HT-29 (cell line): ENCODE data around the gene IKZF3. TPM values are rescaled to one million over a fixed set of nuclear protein-coding genes. Genes with fewer than 3 reads are reported as not detected.
"Not testable (repeated sequence)": the region's sequence is repeated elsewhere in the genome, so short reads cannot be mapped to it uniquely, and the experiment has no call there.

ENCODE experiments used
- DNase-seq: peaks from one replicate; pipeline ENCODE4 v3.0.0-alpha.2; 2015; ENCODE audit warnings: low spot score
- total RNA-seq: library from RNA; depleted of rRNA; stranded (reverse); fragments of >200 nt; shearing (Covaris generic); gene quantifications from 2 replicates; pipeline ENCODE4 v1.2.3, GENCODE V29; 2014

Gene IKZF3
- total RNA-seq, 1 experiment from 2014 or later, result 0.56 TPM

DNA sequence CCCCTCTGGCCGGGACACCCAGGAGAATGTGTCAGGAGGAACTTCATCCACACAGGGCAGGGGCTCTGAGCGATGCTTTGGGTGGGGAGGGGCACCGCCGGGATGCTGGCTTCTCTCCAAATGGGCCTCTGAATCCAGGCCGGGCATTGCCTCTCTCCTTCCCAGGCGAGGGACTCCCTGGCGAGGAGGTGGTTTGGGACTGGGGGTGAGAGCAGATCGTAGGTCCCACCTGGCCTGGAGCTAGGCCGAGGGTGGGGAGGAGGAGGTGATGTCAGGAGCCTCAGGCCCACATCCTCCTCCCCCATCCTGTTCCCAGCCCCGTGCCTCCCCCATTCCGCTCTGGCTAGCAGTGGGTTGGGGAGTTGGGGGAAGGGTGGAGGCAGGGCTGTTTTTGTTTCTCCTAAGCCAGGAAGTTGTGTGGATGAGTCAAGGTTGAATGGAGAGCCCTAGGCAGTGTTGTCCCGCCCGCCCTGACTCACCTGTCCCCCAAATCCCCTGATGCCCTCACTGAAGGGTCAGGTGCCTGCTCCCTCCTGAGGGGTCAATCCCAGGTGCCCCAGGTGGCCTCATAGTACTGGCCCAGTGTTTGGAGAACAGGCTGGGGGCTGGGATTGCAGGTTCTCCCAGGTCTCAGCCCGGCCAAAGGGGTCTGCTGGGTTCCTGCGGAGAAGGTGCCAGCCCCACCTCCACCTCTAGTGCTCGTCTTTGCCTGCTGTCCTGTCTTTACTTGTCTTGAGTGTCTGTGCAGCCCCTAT lies 123.6 kb downstream of the IKZF3 start:
- peak; percentile 77 for DNase-seq

DNA sequence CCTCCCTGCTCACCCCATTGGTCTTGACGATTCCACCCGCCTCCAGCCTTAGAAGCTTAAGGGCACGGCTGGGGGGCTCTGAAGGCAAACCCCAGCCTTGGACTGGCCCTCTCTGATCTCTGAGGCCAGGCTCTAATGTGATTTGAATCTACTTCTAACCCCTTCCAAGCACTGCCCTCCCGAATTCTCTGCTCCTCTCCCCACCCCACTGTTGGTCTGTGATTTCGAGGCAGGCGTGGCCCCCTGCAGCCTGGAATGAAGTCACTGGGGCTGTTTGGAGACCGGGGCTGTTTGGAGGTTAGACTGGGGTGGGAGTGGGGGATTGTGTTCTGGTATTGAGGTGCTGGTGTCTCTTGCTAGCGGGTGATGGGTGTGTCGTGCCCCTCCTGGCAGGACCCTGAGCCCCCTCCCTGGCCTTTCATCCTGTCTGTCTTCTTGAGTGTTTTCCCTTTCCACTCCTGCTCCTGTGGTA lies 124.2 kb downstream of the IKZF3 start:
- no peak for DNase-seq

DNA sequence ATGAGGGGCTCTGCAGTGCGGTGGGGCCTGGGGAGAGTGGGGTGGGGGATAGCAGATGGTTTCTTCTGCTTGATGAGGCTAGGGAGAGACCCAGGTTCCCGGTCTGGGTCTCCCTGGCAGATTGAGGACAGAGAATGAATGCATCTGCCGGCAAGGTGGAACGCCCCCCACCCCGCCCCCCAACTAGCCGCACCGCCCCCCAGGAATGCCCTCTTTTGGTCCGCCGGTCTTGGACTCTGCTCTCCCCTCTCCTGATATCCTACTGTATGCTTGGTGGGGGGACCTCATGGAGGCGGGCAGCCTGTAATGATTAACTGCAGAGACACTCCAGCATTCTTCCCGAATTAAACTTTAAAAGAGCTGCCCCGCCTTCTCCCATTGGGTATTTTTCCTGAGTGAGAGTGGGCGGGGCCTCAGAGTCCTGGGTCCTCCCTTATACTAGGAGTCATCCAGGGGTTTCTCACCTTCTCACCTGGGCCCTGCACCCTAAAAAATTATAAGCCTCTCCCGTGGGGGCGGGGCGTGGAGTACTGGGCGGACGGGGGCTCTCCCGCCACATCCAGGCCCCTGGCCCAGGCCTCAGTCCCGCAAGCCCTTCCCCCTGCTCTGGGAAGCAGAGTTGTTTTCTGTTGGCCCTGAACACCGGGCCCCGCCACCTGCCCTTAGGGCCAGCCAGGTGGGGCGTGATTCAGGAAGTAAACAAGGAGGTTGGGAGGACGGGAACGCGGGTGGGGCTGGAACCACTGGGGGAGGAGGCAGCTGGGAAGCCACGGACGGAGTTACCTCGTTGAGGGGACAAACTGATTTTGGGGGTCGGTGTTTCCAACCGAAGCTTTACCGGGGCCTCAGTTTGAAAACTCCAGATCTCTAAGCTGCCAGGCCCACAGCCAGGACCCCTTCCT lies 124.9 kb downstream of the IKZF3 start:
- peak; percentile 95 for DNase-seq

DNA sequence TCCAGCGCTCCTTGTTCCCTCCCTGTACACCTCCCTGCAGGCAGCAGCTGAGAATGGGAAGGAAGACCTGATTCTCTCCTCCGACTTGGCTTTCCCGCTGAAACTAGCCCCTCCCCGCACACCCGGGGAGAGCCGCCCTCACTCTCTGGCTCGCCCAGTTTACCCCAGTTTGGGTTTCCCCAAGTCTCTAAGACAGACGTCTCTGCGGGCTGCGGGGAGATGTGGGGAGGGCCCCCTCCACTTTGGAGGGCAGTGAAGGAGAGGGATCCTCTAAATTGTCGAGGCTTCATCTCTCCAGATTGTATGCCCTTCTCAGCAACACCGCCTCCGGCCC lies 125.6 kb downstream of the IKZF3 start:
- peak; percentile 76 for DNase-seq

DNA sequence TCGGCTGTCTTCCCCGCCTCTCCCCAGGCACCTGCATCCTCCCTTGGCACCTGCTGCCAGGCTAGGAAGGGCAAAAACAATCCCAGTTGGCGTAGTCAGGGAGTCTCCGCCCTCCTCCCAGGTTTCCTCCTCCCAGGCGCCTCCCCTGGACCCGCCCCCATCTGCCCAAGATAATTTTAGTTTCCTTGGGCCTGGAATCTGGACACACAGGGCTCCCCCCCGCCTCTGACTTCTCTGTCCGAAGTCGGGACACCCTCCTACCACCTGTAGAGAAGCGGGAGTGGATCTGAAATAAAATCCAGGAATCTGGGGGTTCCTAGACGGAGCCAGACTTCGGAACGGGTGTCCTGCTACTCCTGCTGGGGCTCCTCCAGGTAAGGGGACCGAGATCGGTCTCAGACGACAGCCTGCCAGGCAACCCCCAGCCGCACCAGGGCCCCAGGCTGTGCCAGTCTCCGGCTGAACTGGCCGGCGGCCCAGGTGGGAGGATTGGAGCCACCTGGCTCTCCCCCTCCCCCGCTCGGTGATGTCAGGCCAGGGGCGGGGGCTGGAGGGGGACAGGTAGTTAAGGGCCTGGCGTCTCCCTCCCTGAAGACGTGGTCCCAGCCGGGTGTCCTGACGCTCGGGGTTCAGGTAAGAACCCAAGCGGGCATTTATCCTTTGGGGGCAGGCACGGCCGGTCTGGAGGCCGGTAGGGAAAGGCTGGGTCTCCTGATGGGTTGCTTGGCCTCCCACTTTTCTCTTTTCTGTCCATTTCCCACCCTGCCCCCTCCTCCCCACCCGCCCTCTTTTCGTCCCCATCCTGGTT lies 126.1 kb downstream of the IKZF3 start, which contains the start of gene GRB7:
Gene GRB7 (plus strand): TSS at position 179 of the 808 bp plus-strand sequence. CDS start 4,364 bp downstream, outside the sequence.
- peak; percentile 92 for DNase-seq

DNA sequence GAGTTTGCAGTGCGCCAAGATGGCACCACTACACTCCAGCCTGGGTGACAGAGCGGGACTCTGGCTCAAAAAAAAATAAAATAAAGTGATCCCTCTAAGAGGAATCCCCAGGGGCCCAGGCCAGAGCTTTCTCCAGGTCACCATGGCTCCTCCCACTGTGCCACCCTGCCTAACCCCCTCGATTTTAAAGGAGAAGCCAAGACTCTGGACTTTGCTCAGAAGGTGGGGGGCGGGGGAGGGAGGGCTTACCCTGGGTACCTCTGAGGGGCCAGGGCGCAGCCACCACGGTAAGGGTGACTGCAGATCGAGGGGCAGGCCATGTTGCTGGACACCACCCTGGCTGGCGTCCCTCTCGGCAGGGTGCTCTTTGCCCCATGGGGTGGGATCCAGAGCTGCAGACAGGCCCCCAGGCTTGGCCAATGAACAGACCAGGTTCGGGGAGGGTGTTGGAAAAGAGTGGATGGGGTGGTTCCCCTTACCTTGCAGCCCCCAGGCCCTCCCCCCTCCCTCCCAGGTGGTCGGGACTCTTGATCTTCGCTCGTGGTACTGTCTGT lies 126.8 kb downstream of the IKZF3 start:
- no peak for DNase-seq

DNA sequence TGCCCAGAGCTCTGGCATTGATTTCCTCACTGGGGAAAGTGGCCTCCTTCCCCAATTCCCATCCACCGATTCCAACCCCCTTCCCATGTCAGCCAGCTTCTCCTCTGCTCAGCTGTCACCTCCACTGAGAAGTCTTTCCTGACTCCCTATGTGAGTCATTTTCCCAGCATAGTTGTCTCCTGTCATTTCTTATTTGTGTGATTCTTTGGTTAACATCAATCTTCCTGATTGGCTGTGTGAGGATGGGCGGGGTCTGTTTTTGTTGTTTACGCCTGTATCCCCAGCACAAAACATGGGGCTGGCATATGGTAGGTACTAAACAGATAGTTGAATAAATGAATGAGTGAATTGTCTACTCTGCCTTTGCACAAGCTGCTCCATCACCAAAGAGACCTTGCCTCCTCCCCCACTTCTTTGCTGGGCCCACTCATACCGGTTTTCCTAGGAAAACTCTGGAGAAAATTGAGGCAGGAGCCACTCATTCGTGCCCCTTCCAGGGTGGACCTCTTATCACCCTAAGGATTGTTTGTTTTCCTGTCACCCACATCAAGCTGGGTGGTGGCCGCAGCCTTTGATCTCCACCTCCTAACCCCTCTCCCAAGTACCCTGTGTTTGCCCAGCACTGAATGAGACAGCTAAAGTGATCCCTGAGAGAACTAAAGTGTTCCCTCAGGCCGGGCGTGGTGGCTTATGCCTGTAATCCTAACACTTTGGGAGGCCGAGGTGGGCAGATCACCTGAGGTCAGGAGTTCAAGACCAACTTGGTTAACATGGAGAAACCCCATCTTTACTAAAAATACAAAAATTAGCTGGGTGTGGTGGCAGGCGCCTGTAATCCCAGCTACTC lies 127.6 kb downstream of the IKZF3 start:
- DNase-seq, result peak; percentile 41

DNA sequence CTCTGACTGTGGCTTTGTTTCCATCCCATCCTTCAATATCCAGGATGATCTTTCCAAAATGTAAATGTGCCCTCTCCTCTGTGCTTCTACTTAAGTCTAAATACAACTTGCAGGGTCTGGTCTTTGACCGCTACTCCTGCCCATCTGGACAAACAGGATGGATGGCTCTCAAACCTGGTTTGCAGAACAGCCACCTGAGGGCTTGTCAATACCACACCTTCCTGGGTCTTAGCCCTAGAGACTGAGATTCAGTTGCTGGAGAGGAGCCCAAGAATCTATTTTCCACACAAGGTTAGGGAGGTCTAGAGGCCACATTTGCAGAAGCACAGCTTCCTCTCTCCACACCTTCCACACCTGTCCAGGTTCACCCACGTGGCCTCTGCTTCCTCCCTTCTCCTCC lies 128.2 kb downstream of the IKZF3 start:
- DNase-seq, result no peak

DNA sequence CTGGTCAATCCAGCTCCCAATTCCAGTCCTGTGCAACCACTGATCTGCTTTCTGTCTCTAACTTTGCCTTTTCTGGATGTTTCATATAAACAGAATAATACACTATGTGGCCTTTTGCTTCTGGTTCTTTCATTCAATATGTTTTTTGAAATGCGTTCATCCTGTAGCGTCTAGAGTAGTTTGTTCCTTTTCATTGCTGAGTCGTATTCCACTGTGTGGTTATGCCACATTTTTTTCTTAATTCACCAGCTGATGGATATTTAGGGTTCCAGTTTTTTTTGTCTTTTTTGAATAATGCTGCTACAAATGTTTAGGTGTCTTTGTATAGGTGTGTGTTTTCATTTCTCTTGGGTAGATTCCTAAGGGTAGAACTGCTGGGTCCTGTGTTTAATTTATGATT lies 131.5 kb downstream of the IKZF3 start:
- DNase-seq, result no peak

DNA sequence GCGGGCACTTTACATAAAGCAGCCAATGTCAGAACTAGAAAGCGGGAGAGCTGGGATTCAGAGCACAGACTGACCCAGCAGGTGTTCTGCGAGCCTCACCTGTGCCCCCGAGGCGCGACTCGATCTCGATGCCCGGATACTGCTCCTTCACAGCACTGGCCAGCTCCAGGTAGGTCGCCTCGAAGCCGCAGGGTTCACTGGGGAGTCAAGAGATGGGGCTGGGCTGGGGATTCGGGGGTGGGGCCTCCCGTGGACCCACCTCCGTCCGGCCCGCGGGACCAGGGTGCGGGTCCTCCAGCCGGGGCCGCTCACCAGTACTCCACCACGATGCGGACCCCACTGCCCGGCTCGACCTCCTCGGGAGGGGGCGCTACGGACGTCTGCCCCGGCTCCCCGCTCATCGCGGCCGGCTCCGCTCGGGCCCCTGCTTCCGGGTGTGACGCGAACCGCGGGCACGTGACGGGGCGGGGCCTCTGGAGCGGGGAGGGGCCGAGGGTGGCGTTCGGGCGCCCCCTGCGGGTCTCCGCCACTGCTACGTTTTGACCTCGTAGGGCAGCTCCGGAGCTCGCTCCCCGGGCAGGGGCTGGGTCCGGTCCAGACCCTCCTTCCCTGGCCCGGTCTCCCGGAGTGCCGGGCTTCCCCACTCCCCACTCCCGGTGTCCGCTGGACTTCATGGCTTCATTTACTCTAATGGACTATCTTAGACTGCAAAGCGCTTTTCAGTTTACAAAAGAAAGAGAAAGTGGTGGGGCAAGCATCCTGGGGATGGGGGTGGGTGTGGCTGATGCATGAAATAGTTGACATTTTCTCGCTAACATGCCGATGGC lies 133.8 kb downstream of the IKZF3 start, which contains the start of gene MIEN1:
Gene MIEN1 (minus strand): TSS at position 438 of the 827 bp plus-strand sequence. CDS start 37 bp downstream, at position 401.
- peak; percentile 90 for DNase-seq

DNA sequence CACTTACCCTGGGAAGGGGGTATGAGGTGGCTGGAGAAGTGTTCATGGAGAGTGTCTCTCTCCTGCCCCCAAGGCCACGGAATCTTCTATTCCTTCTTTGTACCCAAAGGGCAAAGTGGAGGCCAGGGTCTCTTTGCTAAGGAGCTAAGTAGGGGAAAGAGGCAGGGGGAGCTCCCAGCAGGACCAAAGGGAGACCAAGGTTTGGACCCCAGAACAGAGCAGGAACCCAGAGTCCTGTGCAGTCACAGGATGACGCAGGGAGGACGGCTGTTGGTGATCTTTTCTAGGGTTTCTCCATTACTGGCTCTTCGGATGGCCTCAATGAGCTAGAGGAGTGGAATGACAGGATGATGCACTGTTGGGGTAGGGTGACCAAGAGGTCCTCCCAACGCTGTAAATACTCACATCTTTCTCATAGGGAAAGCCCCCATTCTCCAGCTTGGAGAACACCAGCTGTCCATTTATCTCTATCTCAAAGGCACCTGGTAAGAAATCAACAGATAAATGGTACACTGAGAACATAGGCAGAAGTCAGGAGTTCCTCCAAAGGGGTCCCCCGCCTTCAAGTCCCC lies 134.7 kb downstream of the IKZF3 start:
- DNase-seq, result no peak

DNA sequence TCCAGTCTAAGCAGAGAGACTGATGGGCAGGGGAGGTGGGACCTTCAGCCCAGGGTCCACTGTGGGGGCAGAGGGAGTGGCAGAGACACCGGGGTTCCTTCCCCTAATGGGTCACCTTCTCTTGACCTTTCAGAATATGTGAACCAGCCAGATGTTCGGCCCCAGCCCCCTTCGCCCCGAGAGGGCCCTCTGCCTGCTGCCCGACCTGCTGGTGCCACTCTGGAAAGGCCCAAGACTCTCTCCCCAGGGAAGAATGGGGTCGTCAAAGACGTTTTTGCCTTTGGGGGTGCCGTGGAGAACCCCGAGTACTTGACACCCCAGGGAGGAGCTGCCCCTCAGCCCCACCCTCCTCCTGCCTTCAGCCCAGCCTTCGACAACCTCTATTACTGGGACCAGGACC lies 136.6 kb downstream of the IKZF3 start:
- no peak for DNase-seq

DNA sequence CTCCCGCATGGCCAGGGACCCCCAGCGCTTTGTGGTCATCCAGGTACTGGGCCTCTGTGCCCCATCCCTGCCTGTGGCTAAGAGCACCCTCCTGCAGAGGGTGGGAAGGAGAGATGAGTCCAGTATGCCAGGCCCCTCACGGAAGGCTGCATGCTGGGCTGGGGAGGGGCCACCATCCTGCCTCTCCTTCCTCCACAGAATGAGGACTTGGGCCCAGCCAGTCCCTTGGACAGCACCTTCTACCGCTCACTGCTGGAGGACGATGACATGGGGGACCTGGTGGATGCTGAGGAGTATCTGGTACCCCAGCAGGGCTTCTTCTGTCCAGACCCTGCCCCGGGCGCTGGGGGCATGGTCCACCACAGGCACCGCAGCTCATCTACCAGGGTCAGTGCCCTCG lies 137.5 kb downstream of the IKZF3 start:
- DNase-seq, result no peak

DNA sequence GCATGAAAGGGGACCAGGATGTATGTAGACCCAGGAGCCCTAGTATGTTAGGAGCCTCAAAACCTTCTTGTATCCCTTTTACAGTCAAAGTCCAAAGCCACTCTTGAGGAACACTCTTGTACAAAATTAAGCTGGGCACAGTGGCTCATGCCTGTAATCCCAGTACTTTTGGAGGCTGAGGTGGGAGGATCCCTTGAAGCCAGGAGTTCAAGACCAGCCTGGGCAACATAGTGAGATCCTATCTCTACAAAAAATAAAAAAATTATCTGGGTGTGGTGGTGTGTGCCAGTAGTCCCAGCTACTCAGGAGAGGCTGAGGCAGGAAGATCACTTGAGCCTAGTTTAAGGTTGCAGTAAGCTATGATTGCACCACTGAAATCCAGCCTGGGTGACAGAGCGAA lies 138.2 kb downstream of the IKZF3 start:
- not testable (repeated sequence) for DNase-seq

DNA sequence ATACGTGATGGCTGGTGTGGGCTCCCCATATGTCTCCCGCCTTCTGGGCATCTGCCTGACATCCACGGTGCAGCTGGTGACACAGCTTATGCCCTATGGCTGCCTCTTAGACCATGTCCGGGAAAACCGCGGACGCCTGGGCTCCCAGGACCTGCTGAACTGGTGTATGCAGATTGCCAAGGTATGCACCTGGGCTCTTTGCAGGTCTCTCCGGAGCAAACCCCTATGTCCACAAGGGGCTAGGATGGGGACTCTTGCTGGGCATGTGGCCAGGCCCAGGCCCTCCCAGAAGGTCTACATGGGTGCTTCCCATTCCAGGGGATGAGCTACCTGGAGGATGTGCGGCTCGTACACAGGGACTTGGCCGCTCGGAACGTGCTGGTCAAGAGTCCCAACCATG lies 139.4 kb downstream of the IKZF3 start:
- no peak for DNase-seq

DNA sequence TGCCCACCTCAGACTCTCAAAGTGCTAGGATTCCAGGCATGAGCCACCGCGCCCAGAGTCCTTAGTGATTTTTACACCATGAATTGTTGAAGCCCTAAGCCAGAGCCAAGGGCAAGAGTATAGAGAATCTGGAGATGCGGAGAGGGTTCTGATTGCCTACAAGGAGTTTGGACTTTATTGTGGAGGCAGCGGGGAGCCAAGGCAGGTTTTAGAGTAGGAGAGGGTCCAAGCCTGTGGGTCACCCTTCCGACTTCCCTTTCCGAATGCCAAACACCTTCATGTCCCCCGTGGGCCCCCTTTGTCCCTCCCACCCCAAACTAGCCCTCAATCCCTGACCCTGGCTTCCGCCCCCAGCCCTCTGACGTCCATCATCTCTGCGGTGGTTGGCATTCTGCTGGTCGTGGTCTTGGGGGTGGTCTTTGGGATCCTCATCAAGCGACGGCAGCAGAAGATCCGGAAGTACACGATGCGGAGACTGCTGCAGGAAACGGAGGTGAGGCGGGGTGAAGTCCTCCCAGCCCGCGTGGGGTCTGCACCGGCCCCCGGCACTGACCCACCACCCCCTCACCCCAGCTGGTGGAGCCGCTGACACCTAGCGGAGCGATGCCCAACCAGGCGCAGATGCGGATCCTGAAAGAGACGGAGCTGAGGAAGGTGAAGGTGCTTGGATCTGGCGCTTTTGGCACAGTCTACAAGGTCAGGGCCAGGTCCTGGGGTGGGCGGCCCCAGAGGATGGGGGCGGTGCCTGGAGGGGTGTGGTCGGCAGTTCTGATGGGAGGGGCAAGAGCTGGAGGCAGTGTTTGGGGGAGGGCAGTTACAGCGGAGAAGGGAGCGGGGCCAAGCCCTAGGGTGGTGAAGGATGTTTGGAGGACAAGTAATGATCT lies 140.9 kb downstream of the IKZF3 start:
- no peak for DNase-seq

DNA sequence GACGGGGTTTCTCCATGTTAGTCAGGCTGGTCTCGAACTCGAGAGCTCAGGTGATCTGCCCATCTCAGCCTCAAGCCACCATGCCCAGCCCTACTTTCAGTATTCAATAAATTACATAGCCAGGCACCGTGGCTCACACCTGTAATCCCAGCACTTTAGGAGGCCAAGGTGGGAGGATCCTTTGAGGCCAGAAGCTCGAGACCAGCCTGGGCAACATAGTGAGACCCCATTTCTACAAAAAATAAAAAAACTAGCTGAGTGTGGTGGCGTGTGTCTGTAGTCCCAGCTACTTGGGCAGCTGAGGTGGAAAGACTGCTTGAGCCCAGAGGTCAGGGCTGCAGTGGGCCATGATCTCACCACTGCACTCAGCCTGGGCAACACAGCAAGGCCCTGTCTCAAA lies 142.0 kb downstream of the IKZF3 start:
- DNase-seq, result no peak
